Panc1 (cell line): ENCODE measurements around the gene CORO2A. TPM values are rescaled to one million over a fixed set of nuclear protein-coding genes. Genes with fewer than 3 reads are reported as not detected.
"Not testable (repeated sequence)": the region's sequence is repeated elsewhere in the genome, so short reads cannot be mapped to it uniquely, and the experiment has no call there.

ENCODE experiments used
- ATAC-seq: fragments of 200-7000 bp; cut with Tn5 transposase; 2 replicates; pipeline ENCODE4 v1.9.1; 2020; ENCODE audit warnings: mild to moderate bottlenecking, moderate library complexity
- BruUV-seq: library from RNA; stranded (reverse); fragments of 400-500 nt; replicated peaks from 2 replicates; lab custom pipeline; 2021; lab: Mats Ljungman, UMichigan
- CTCF ChIA-PET: fragments of 300-600 bp; sonication (Branson Sonifier 250); formaldehyde crosslinking; loops from one replicate; lab custom pipeline; 2022; ENCODE audit warnings: antibody characterized with exemption; lab: Charles Lee
- POLR2A ChIA-PET: fragments of 300-600 bp; sonication (Branson Sonifier 250); formaldehyde crosslinking; loops from one replicate; lab custom pipeline; 2022; ENCODE audit warnings: antibody characterized with exemption; lab: Charles Lee
- DNase-seq: peaks from one replicate; pipeline ENCODE4 v3.0.0-alpha.2; 2010; ENCODE audit warnings: low read depth, low spot score
- H3K27ac ChIP-seq: 2 replicates; pipeline ENCODE4 v1.5.1; 2011; ENCODE audit warnings: mild to moderate bottlenecking, low read length, inconsistent platforms
- H3K27me3 ChIP-seq: fragments of 200-500 bp; sonication (Bioruptor generic); 2 replicates; pipeline ENCODE4 v1.6.0; 2014; ENCODE audit warnings: low read length, inconsistent platforms; ENCODE audit not compliant: control insufficient read depth, insufficient read depth
- H3K36me3 ChIP-seq: fragments of 200-500 bp; sonication (Bioruptor generic); 2 replicates; pipeline ENCODE4 v1.5.1; 2014; ENCODE audit warnings: inconsistent platforms, mild to moderate bottlenecking, low read length, moderate library complexity; ENCODE audit not compliant: control insufficient read depth, insufficient read depth
- H3K4me1 ChIP-seq: 2 replicates; pipeline ENCODE4 v1.5.1; 2011; ENCODE audit warnings: inconsistent platforms, mild to moderate bottlenecking, low read length, moderate library complexity; ENCODE audit not compliant: control insufficient read depth, insufficient read depth
- H3K4me3 ChIP-seq, 2 experiments: 2 replicates each; pipeline ENCODE4 v1.5.1; 2011 to 2012; ENCODE audit warnings: low read depth in 2 of 2, low read length in 2 of 2, mild to moderate bottlenecking in 2 of 2, inconsistent platforms in 1 of 2, moderate library complexity in 1 of 2
- H3K9me3 ChIP-seq: fragments of 200-500 bp; sonication (Bioruptor generic); 2 replicates; pipeline ENCODE4 v1.5.1; 2014; ENCODE audit warnings: low read depth, mild to moderate bottlenecking, inconsistent platforms, low read length, moderate library complexity; ENCODE audit not compliant: control insufficient read depth, insufficient read depth
- CTCF ChIP-seq: fragments of 450-650 bp; IDR thresholded peaks from 2 replicates; pipeline ENCODE4 v1.5.1; 2017; ENCODE audit warnings: mild to moderate bottlenecking
- POLR2AphosphoS5 ChIP-seq: IDR thresholded peaks from 2 replicates; pipeline ENCODE4 v1.6.1; 2012; ENCODE audit warnings: mild to moderate bottlenecking, low read depth, low read length, moderate library complexity
- SIN3A ChIP-seq: IDR thresholded peaks from 2 replicates; pipeline ENCODE4 v1.6.1; 2012; ENCODE audit warnings: low read depth, mild to moderate bottlenecking, low read length, moderate library complexity, borderline replicate concordance; ENCODE audit not compliant: insufficient read depth
- TCF7L2 ChIP-seq: IDR thresholded peaks from 2 replicates; pipeline ENCODE4 v1.6.1; 2011; ENCODE audit warnings: mild to moderate bottlenecking, low read depth, low read length, inconsistent platforms
- in situ Hi-C: cut with HindIII; loops from 2 replicates; pipeline ENCODE4 v1.10.0; 2016; ENCODE audit warnings: low sequenced_read_pairs, low pct_unique_long_range_greater_than_20kb
- intact Hi-C: fragments of 100-400 bp; cut with micrococcal nuclease; formaldehyde crosslinking; loops from one replicate; pipeline ENCODE4 v1.10.0; 2022; ENCODE audit not compliant: unreplicated experiment
- total RNA-seq: library from RNA; stranded (reverse); gene quantifications from one replicate; pipeline ENCODE4 v1.2.1, GENCODE V29; 2021; ENCODE audit not compliant: unreplicated experiment
- TF ChIP-seq, protein P1 (sequence below), 2 experiments: IDR thresholded peaks; 2 replicates each; pipeline ENCODE4 v1.6.1; 2011 to 2012; ENCODE audit warnings: low read depth in 2 of 2, control low read depth in 1 of 2, low read length in 1 of 2, mild to moderate bottlenecking in 1 of 2, moderate library complexity in 1 of 2; ENCODE audit not compliant: insufficient read depth in 1 of 2

CORO2A gene
- total RNA-seq, 1 experiment from 2014 or later = 2.0 TPM

DNA sequence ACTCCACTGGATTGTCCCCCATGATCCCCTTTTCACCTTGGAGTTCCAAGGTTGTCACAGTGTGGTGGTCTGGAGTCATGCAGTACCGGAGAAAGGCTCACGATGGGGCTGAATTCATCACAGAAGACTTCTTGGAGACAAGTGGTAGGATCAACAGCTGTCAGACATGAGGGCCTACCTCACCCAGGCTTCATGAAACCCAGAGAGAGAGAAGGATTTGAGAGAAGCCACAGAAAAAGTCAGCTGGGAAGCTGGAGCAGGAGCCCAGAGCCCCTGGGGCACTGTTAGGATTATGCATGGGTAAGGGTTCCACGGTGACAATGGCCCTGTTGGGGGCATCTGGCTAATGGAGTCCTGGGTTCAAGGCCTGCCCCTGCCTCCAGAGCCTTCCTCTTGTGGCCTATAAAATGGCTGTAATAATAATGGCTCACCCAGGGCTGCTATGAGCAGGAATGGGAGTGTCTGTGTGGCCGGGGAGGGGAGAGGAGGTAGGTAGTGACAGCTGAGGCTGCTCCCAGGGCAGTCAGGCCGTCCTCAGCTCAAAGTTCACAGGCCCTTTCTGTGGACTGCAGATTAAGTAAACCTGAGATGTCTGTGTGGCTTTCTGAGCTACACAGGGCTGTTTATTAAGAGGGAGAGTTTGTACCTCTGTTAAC lies 74.3 kb downstream of the CORO2A start:
- Histone ChIP-seq H3K4me3 (peak overlapping the region; percentile 59 to 70), H3K27ac (0 out of 2 replicates have a peak overlapping the region, but pooled peaks have one; percentile 23), H3K4me1 (no peaks in the 10 kb centered on the region), H3K9me3 (no peaks in the 10 kb centered on the region), H3K27me3 (no peaks in the 10 kb centered on the region), H3K36me3 (no peaks in the 10 kb centered on the region; the same call in 1 of the 2 replicates)
- ATAC-seq (peak; percentile 71), DNase-seq (peak; percentile 7)
- no TSS peak for BruUV-seq
- CTCF ChIA-PET = interaction anchor here (0.6 kb wide), 1 partner anchor 69 kb away, joined by 4 read pairs; no protein-coding TSS in a partner anchor
- TF ChIP-seq, protein P1, sequence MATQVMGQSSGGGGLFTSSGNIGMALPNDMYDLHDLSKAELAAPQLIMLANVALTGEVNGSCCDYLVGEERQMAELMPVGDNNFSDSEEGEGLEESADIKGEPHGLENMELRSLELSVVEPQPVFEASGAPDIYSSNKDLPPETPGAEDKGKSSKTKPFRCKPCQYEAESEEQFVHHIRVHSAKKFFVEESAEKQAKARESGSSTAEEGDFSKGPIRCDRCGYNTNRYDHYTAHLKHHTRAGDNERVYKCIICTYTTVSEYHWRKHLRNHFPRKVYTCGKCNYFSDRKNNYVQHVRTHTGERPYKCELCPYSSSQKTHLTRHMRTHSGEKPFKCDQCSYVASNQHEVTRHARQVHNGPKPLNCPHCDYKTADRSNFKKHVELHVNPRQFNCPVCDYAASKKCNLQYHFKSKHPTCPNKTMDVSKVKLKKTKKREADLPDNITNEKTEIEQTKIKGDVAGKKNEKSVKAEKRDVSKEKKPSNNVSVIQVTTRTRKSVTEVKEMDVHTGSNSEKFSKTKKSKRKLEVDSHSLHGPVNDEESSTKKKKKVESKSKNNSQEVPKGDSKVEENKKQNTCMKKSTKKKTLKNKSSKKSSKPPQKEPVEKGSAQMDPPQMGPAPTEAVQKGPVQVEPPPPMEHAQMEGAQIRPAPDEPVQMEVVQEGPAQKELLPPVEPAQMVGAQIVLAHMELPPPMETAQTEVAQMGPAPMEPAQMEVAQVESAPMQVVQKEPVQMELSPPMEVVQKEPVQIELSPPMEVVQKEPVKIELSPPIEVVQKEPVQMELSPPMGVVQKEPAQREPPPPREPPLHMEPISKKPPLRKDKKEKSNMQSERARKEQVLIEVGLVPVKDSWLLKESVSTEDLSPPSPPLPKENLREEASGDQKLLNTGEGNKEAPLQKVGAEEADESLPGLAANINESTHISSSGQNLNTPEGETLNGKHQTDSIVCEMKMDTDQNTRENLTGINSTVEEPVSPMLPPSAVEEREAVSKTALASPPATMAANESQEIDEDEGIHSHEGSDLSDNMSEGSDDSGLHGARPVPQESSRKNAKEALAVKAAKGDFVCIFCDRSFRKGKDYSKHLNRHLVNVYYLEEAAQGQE (IDR thresholded peaks at IDR 0.05; ENCODE audit: insufficient read depth in 1 of 2, low read depth in 2 of 2, low read length in 1 of 2) = no peak
- no peak for TF ChIP-seq POLR2AphosphoS5
- TF ChIP-seq CTCF = peak; percentile 61
- TF ChIP-seq SIN3A = no peak
- no peak for TF ChIP-seq TCF7L2
- POLR2A ChIA-PET = no interaction called here
- in situ Hi-C loops = no loop called here
- intact Hi-C loops = loop anchor here (10.0 kb wide), 1 partner anchor 77 kb away; the partner anchor contains the start of gene CORO2A

GRCh38 chr9:98117097-98117496 lies 75.3 kb downstream of the CORO2A start:
- POLR2A ChIA-PET, CTCF ChIA-PET, ATAC-seq: not testable (repeated sequence)

GRCh38 chr9:98109052-98109451 lies 83.4 kb downstream of the CORO2A start:
- TF ChIP-seq, protein P1 (IDR thresholded peaks at IDR 0.05; ENCODE audit: insufficient read depth in 1 of 2, low read depth in 2 of 2, low read length in 1 of 2) = no peak
- no peak for TF ChIP-seq POLR2AphosphoS5
- no peak for TF ChIP-seq CTCF
- TF ChIP-seq SIN3A = no peak
- TF ChIP-seq TCF7L2 = no peak
- no TSS peak for BruUV-seq
- no peak for ATAC-seq
- Histone ChIP-seq H3K36me3 (no peaks in the 10 kb centered on the region), H3K27me3 (no peaks in the 10 kb centered on the region), H3K4me1 (no peaks in the 10 kb centered on the region), H3K27ac (no peak overlapping the region), H3K4me3 (no peak overlapping the region), H3K9me3 (no peaks in the 10 kb centered on the region)
- no peak for DNase-seq
- ChIA-PET POLR2A (no interaction called here), CTCF (no interaction called here)
- in situ Hi-C loops (no loop called here), intact Hi-C loops (no loop called here)

More at GRCh38 chr9:98117097-98117496, 75.3 kb downstream of the CORO2A start:
- DNase-seq, in situ Hi-C loops, H3K4me3 ChIP-seq, H3K4me1 ChIP-seq, H3K27ac ChIP-seq, H3K9me3 ChIP-seq, H3K27me3 ChIP-seq, BruUV-seq, H3K36me3 ChIP-seq: not testable (repeated sequence)
- intact Hi-C loops = loop anchor here (10.0 kb wide), 1 partner anchor 78 kb away; the partner anchor contains the start of gene CORO2A
